Measurements from ENCODE around the gene PPFIA4.

Gene PPFIA4

DNA sequence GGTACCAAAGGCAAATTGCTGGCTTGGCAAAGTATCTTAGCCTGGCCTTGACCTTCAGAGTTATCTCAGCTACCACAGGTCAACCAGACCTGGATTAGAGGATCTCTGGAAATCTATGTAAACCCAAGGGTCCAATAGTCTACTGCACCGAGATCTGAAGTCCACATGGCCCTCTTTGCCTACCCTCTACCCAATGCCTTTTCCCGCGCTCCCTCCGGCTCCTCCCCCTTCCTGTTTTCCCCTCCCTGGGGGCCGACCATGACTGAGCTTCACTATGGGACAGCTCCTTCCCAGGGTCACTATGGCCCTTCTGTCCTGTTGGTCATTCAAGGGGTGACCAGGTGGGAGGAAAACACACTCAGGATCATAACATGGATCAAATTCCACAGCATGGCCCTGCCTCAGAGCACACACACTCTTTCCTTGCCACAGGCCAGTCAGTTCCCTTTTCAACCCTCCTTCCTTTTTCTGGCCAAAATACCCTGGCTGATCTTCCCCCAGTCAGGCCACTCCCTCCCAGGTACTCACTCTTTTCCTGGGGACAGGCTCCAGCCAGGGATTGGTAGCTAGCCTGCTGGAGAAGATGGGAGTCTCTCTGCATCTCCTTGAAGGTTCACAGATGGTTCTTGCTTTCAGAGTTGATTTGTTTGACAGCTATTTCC, 38.2 kb upstream of the PPFIA4 start:
- DNase-seq (ENCODE audit: low read depth) = no peak

GRCh38 chr1:202989879-202990278, 36.4 kb upstream of the PPFIA4 start:
- no peak overlapping the region for H3K4me3 ChIP-seq (ENCODE audit: low read depth, low read length)
- DNase-seq (ENCODE audit: low read depth) = no peak
- TF ChIP-seq, protein P1, sequence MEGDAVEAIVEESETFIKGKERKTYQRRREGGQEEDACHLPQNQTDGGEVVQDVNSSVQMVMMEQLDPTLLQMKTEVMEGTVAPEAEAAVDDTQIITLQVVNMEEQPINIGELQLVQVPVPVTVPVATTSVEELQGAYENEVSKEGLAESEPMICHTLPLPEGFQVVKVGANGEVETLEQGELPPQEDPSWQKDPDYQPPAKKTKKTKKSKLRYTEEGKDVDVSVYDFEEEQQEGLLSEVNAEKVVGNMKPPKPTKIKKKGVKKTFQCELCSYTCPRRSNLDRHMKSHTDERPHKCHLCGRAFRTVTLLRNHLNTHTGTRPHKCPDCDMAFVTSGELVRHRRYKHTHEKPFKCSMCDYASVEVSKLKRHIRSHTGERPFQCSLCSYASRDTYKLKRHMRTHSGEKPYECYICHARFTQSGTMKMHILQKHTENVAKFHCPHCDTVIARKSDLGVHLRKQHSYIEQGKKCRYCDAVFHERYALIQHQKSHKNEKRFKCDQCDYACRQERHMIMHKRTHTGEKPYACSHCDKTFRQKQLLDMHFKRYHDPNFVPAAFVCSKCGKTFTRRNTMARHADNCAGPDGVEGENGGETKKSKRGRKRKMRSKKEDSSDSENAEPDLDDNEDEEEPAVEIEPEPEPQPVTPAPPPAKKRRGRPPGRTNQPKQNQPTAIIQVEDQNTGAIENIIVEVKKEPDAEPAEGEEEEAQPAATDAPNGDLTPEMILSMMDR (conservative IDR thresholded peaks at IDR 0.05; ENCODE audit: low read depth, low read length) = no peak

More for the DNA sequence above, 38.2 kb upstream of the PPFIA4 start:
- H3K4me3 ChIP-seq (ENCODE audit: low read depth, low read length) = no peak overlapping the region
- TF ChIP-seq, protein P1 (conservative IDR thresholded peaks at IDR 0.05; ENCODE audit: low read depth, low read length) = no peak

GRCh38 chr1:202991112-202991511, 35.2 kb upstream of the PPFIA4 start:
- no peak overlapping the region for H3K4me3 ChIP-seq (ENCODE audit: low read depth, low read length)
- DNase-seq (ENCODE audit: low read depth) = no peak
- TF ChIP-seq, protein P1 (conservative IDR thresholded peaks at IDR 0.05; ENCODE audit: low read depth, low read length) = no peak

GRCh38 chr1:202994756-202995155, 31.5 kb upstream of the PPFIA4 start:
- TF ChIP-seq, protein P1 (conservative IDR thresholded peaks at IDR 0.05; ENCODE audit: low read depth, low read length) = no peak
- no peak for DNase-seq (ENCODE audit: low read depth)
- H3K4me3 ChIP-seq (ENCODE audit: low read depth, low read length) = no peak overlapping the region

- no peak overlapping the region for H3K4me3 ChIP-seq (ENCODE audit: low read depth, low read length)
- peak; percentile 74 for DNase-seq (ENCODE audit: low read depth)
- TF ChIP-seq, protein P1 (conservative IDR thresholded peaks at IDR 0.05; ENCODE audit: low read depth, low read length) = peak; percentile 73
These were observed 27.2 kb upstream of the PPFIA4 start for GRCh38 chr1:202998836-202999750.

DNA sequence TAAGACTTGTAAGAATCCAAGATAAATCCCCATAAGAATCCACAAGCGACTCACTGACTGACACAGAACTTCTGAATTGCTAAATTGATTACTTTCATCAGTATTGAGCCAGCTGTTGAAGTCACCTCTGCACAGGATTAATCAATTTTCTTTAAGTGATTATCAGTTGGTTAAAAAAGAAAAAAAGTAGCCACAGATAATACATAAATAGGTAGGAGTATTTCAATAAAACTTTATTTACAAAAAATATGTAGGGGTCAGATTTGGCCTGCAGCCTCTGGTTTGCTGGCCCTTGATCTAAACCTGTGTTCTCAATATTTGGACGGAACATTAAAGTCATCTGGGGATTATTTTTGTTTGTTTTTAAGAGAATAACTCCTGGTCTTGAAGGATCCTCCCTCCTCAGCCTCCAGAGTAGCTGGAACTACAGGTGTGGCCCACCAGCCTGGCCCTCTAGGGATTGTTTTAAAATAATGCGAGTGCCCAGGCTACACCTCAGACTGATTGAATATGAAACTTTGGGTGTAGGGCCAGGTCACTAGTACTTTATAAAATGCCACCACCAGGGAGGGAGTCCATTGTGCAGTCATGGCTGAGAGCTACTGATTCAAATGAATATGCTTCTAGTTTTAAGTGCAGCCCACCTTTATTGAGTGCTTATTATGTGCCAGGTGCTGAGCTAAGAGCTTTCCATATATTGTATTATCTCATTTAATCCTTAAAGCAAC, 25.9 kb upstream of the PPFIA4 start:
- no peak overlapping the region for H3K4me3 ChIP-seq (ENCODE audit: low read depth, low read length)
- DNase-seq (ENCODE audit: low read depth) = no peak
- TF ChIP-seq, protein P1 (conservative IDR thresholded peaks at IDR 0.05; ENCODE audit: low read depth, low read length) = no peak

Data from choroid plexus epithelial cell (primary cell).